ENCODE results near the gene TMEM178B. TPM values are rescaled to one million over a fixed set of nuclear protein-coding genes. Genes with fewer than 3 reads are reported as not detected.

Gene TMEM178B
- total and polyA plus RNA-seq, 2 of the 4 experiments (the other 2 are of a cell fraction): under 0.01 to 0.05 TPM

DNA sequence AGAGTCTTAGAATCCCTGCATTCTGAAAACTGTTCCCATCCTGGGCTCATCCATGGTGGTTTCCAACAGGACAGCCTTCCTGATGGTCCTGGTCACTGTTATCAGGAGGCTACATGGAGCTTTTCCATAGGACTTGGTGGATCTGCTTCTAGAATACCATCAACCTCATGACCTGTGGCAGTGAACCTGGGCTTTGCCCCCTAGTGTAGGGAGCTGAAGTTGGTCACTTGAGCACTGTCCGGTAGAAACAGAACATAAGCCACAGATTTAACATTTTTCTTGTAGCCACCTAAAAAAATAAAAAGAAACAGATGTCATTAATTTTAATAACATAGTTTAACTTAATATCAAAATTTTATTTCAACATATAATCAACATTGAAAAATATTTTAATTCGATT is 165.8 kb downstream of the TMEM178B start:
- no peak for TF ChIP-seq RFX5 (IDR thresholded peaks at IDR 0.05; ENCODE audit: low read depth, low read length)
- TF ChIP-seq USF2 (IDR thresholded peaks at IDR 0.05; ENCODE audit: low read depth, low read length): no peak
- no peak for TF ChIP-seq RCOR1 (IDR thresholded peaks at IDR 0.05; ENCODE audit: insufficient replicate concordance, low read length)
- TF ChIP-seq CEBPB (IDR thresholded peaks at IDR 0.05; ENCODE audit: low read depth, low read length): no peak
- TF ChIP-seq, protein P1, sequence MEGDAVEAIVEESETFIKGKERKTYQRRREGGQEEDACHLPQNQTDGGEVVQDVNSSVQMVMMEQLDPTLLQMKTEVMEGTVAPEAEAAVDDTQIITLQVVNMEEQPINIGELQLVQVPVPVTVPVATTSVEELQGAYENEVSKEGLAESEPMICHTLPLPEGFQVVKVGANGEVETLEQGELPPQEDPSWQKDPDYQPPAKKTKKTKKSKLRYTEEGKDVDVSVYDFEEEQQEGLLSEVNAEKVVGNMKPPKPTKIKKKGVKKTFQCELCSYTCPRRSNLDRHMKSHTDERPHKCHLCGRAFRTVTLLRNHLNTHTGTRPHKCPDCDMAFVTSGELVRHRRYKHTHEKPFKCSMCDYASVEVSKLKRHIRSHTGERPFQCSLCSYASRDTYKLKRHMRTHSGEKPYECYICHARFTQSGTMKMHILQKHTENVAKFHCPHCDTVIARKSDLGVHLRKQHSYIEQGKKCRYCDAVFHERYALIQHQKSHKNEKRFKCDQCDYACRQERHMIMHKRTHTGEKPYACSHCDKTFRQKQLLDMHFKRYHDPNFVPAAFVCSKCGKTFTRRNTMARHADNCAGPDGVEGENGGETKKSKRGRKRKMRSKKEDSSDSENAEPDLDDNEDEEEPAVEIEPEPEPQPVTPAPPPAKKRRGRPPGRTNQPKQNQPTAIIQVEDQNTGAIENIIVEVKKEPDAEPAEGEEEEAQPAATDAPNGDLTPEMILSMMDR (conservative IDR thresholded peaks at IDR 0.05; ENCODE audit: low read depth, low read length): no peak
- TF ChIP-seq MXI1 (IDR thresholded peaks at IDR 0.05; ENCODE audit: borderline replicate concordance, low read depth, low read length): no peak
- TF ChIP-seq NFE2L2 (IDR thresholded peaks at IDR 0.05; ENCODE audit: low read depth, low read length): no peak
- TF ChIP-seq RAD21 (IDR thresholded peaks at IDR 0.05; ENCODE audit: low read length): no peak
- no peak for TF ChIP-seq MAZ (IDR thresholded peaks at IDR 0.05; ENCODE audit: borderline replicate concordance, low read depth, low read length)
- no peak for TF ChIP-seq POLR2A (IDR thresholded peaks at IDR 0.05; ENCODE audit: low read depth, low read length)
- Histone ChIP-seq H3K56ac (ENCODE audit: extremely low read depth, insufficient read depth, low read length) (no peak overlapping the region), H2AFZ (replicated peaks; ENCODE audit: low read length, poor library complexity) (no peak overlapping the region), H3K9me3 (ENCODE audit: control insufficient read depth, insufficient read depth, low read length) (no peaks in the 10 kb centered on the region; the same call in 1 of the 2 replicates), H2AK9ac (replicated peaks; ENCODE audit: low read depth, low read length, poor library complexity) (no peak overlapping the region), H2BK120ac (ENCODE audit: low read depth, low read length) (no peak overlapping the region), H4K5ac (ENCODE audit: low read depth, low read length) (no peak overlapping the region), H3K9me1 (ENCODE audit: insufficient read depth, low read length) (no peaks in the 10 kb centered on the region), H3K9ac (ENCODE audit: low read depth, low read length) (no peak overlapping the region), H2BK5ac (ENCODE audit: low read depth, low read length, poor library complexity, severe bottlenecking) (no peak overlapping the region), H4K20me1 (ENCODE audit: insufficient read depth, low read length) (no peaks in the 10 kb centered on the region), H3K18ac (ENCODE audit: low read depth, low read length) (no peak overlapping the region), H2BK20ac (ENCODE audit: low read depth, low read length) (no peak overlapping the region), H4K8ac (ENCODE audit: low read depth in 2 of 2, low read length in 2 of 2) (no peak overlapping the region), H3K14ac (replicated peaks; ENCODE audit: low read depth, low read length) (no peak overlapping the region), H3K79me1 (ENCODE audit: low read depth in 1 of 2, low read length in 2 of 2) (no peaks in the 10 kb centered on the region), H3K36me3 (ENCODE audit: control insufficient read depth, insufficient read depth, low read length) (no peaks in the 10 kb centered on the region), H3K23ac (ENCODE audit: low read depth, low read length) (no peak overlapping the region), H4K91ac (ENCODE audit: insufficient read depth, low read depth, low read length) (no peak overlapping the region), H3K4me1 (ENCODE audit: control insufficient read depth, insufficient read depth, low read length) (no peaks in the 10 kb centered on the region), H3K4me3 (ENCODE audit: insufficient read depth, low read depth, low read length) (no peak overlapping the region), H3K27ac (ENCODE audit: insufficient read depth, low read length) (no peak overlapping the region), H3K4me2 (ENCODE audit: low read depth, low read length) (no peak overlapping the region), H2AK5ac (ENCODE audit: low read depth, low read length) (no peak overlapping the region), H2BK15ac (ENCODE audit: low read depth, low read length) (no peak overlapping the region), H3K27me3 (ENCODE audit: control insufficient read depth, insufficient read depth, low read length) (no peaks in the 10 kb centered on the region), H3K4ac (ENCODE audit: low read depth, low read length) (no peak overlapping the region)
- no CpG with 5 or more reads among the region's 2 CpGs for WGBS, 2 experiments (ENCODE audit: extremely low coverage in 2 of 2, insufficient read length in 1 of 2)
- POLR2A ChIA-PET (ENCODE audit: unreplicated experiment): no interaction called here
- intact Hi-C loops (cut with micrococcal nuclease) (no loop called here), dilution Hi-C loops (cut with HindIII; ENCODE audit: low sequenced_read_pairs, unreplicated experiment) (no loop called here), in situ Hi-C loops (cut with MboI; ENCODE audit: low sequenced_read_pairs) (no loop called here)
- CTCF ChIA-PET: interaction anchor here (0.6 kb wide), 1 partner anchor 10 kb away, joined by 3 read pairs; no protein-coding TSS in a partner anchor
- ATAC-seq (ENCODE audit: low read depth) (no peak), DNase-seq (no peak)
- BruUV-seq (replicated peaks): no TSS peak

All from IMR-90 (cell line).